Right lobe of liver (tissue), 4 donors: Measurements from ENCODE around the gene ARID4B.

Experiments
- POLR2A ChIP-seq: fragments of 450-650 bp; IDR thresholded peaks from one replicate; pipeline ENCODE4 v1.6.1; 2017; ENCODE audit warnings: antibody characterized with exemption, mild to moderate bottlenecking
- TF ChIP-seq, protein P1 (sequence below), 4 donors: fragments of 200-600 bp in 3 of 4; fragments of 450-650 bp in 1 of 4; IDR thresholded peaks; one replicate each; pipeline versions ENCODE4 v1.5.1 to v1.8.0; 2016 to 2022; ENCODE audit warnings: antibody characterized with exemption in 4 of 4, mild to moderate bottlenecking in 2 of 4
- donor health status: DM: no; HTN: no; CAD: no.
- donor health status: DM: no; HTN: no; CAD: no.
- donor health status: DM: no; HTN: yes; CAD: no.

DNA sequence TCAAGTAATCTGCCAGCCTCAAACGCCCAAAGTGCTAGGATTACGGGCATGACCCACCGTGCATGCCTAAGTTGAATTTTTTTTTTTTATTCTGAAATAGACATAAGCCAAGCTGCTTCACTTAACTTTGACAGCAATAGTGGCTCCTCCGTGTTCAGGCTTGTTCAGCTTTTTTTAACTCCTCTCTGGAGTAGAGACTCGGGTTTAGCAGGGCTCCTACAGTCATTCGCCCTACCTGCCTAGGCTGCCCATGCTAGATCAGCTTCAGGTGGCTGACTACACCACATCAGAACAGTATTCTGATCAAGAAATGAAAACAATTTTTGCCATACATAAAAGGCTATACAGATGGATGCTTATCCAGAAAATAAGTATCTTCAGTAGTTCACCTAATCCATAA is 14.7 kb downstream of the ARID4B start:
- TF ChIP-seq, protein P1, sequence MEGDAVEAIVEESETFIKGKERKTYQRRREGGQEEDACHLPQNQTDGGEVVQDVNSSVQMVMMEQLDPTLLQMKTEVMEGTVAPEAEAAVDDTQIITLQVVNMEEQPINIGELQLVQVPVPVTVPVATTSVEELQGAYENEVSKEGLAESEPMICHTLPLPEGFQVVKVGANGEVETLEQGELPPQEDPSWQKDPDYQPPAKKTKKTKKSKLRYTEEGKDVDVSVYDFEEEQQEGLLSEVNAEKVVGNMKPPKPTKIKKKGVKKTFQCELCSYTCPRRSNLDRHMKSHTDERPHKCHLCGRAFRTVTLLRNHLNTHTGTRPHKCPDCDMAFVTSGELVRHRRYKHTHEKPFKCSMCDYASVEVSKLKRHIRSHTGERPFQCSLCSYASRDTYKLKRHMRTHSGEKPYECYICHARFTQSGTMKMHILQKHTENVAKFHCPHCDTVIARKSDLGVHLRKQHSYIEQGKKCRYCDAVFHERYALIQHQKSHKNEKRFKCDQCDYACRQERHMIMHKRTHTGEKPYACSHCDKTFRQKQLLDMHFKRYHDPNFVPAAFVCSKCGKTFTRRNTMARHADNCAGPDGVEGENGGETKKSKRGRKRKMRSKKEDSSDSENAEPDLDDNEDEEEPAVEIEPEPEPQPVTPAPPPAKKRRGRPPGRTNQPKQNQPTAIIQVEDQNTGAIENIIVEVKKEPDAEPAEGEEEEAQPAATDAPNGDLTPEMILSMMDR (IDR thresholded peaks at IDR 0.05): no peak
- no peak for TF ChIP-seq POLR2A
